GM12891 (cell line): ENCODE results near the gene ZNF708.

ENCODE experiments used
- POLR2A ChIP-seq: IDR thresholded peaks from 2 replicates; pipeline ENCODE4 v1.6.1; 2011; ENCODE audit warnings: low read depth, low read length, control low read depth
- POLR2AphosphoS5 ChIP-seq: IDR thresholded peaks from 2 replicates; pipeline ENCODE4 v1.6.1; 2011; ENCODE audit warnings: low read depth, low read length, control low read depth
- SPI1 ChIP-seq: IDR thresholded peaks from 2 replicates; pipeline ENCODE4 v1.6.1; 2011; ENCODE audit warnings: low read depth, low read length, control low read depth
- TAF1 ChIP-seq: IDR thresholded peaks from 2 replicates; pipeline ENCODE4 v1.6.1; 2011; ENCODE audit warnings: low read depth, low read length, control low read depth

DNA sequence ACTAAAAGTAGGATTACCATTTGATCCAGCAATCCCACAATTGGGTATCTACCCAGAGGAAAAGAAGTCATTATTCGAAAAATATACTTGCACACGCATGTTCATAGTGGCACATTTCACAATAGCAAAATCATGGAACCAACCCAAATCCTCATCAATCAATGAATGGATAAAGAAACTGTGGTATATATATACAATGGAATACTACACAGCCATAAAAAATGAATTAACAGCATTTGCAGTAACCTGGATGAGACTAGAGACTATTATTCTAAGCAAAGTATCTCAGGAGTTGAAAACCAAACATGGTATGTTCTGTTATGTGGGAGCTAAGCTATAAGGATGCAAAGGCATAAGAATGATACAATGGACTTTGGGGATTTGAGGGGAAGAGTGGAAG lies 3.0 kb downstream of the ZNF708 start:
- no peak for TF ChIP-seq POLR2A
- TF ChIP-seq POLR2AphosphoS5: no peak
- TF ChIP-seq TAF1: no peak
- no peak for TF ChIP-seq SPI1
